Measurements from ENCODE around the gene TNIP3.

Gene TNIP3

GRCh38 chr4:121088867-121089266, 75.3 kb downstream of the TNIP3 start:
- DNase-seq (ENCODE audit: low read depth in 2 of 2), result no peak

Data from stimulated activated CD8-positive, alpha-beta memory T cell treated with anti-CD3 and anti-CD28 coated beads, Interleukin-7, amount 100 ng/mL, for 1 hour (primary cell).